ENCODE results near the gene STAC3. TPM values are rescaled to one million over a fixed set of nuclear protein-coding genes. Genes with fewer than 3 reads are reported as not detected.

Gene STAC3
- total and polyA plus RNA-seq, 7 donors, result 0.41 to 4.6 (median 1.8) TPM

DNA sequence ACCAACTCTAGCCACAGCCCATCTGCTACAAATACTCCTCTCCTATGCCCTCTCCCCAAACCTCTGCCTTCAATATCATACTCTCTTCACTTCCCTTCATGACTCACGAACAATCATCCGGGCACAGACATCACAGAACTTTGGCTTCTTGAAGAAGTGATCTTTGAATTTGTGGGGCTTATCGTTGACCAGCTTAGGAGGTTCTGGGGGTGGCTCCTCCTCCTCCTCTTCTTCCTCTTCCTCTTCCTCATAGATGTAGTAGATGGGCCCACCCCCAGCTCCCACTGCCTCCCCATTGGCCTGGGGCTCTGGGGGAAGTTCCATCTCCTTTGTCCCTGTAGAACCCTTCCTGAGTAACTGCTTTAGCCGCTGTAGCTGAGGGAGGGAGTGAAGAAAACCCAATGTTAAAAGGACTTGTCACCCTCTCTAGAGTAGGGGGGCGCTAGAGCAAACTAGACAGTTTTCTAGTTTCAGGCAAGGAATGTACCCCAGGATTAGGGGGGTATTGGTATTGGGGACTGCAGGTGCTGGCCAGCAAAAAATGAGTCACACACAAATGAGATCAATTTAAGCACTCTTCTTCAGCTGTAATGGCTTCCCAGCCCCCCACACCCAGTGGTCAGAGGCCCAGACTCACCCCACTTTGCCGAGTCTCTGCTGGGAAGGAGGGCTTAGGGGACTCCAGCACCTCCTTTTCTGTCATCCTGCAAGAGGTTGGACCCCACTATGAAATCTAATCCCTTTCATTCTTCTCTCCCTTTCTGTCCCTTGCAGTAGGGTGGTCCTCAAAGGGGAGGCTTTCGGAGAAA, 1.8 kb downstream of the STAC3 start:
- 71 to 85% methylated on average over 7 of the region's 7 CpGs for WGBS, 2 donors
- DNase-seq, result no peak
- Histone ChIP-seq H3K9me3 (no peaks in the 10 kb centered on the region), H3K4me1 (no peaks in the 10 kb centered on the region), H3K27me3 (peaks cover 6 to 31% (median 14%) of the 10 kb centered on the region in 3 donors), H3K4me3 (no peak overlapping the region), H3K36me3 (no peaks in the 10 kb centered on the region), H3K27ac (no peak overlapping the region)
- intact Hi-C loops (cut with DNase I), result no loop called here
- no peak for TF ChIP-seq POLR2A (IDR thresholded peaks at IDR 0.05)
- TF ChIP-seq POLR2AphosphoS5 (IDR thresholded peaks at IDR 0.05), result no peak

DNA sequence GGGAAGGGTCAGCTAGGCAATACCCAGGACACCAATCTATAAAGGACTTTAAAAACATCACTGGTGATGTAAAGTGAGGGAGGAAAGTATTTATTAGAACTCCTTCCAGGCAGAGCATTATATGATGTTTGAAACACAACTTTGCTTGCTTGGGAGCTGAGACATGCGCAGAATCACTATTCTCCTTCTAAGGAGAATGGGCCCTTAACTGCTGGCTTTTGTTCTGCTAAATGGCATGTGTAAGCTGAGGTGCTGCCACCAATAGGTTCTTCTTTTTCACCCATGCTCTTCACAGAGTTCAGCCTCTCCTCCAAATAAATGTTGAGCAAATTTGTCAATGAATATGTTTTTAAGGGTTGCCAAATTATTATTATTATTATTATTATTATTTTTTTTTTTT, 3.9 kb downstream of the STAC3 start:
- intact Hi-C loops (cut with DNase I), result no loop called here
- no peak for TF ChIP-seq CTCF (IDR thresholded peaks at IDR 0.05)
- TF ChIP-seq EP300 (IDR thresholded peaks at IDR 0.05), result no peak
- TF ChIP-seq POLR2A (IDR thresholded peaks at IDR 0.05), result no peak
- no peak for TF ChIP-seq POLR2AphosphoS5 (IDR thresholded peaks at IDR 0.05)
- no peak overlapping the region for H3K27ac ChIP-seq
- H3K4me3 ChIP-seq, result no peak overlapping the region
- no peak for DNase-seq
- no peaks in the 10 kb centered on the region for H3K36me3 ChIP-seq
- no peaks in the 10 kb centered on the region for H3K9me3 ChIP-seq
- H3K27me3 ChIP-seq, result peaks cover 23 to 52% (median 35%) of the 10 kb centered on the region in 3 donors
- H3K4me1 ChIP-seq, result peaks cover 0 to 21% (median 18%) of the 10 kb centered on the region in 4 donors
- 98 to 100% methylated on average over 1 of the region's 1 CpG for WGBS, 2 donors

GRCh38 chr12:57244312-57244696, 6.7 kb downstream of the STAC3 start:
- WGBS, 2 donors, result 78 to 80% methylated on average over 6 of the region's 6 CpGs
- TF ChIP-seq POLR2AphosphoS5 (IDR thresholded peaks at IDR 0.05) (no peak), CTCF (IDR thresholded peaks at IDR 0.05) (no peak), EP300 (IDR thresholded peaks at IDR 0.05) (no peak), POLR2A (IDR thresholded peaks at IDR 0.05) (no peak)
- H3K4me1 ChIP-seq, result peaks cover 0 to 48% (median 44%) of the 10 kb centered on the region in 4 donors
- no peak overlapping the region for H3K4me3 ChIP-seq
- DNase-seq, result peak; percentile 53
- H3K36me3 ChIP-seq, result no peaks in the 10 kb centered on the region
- H3K9me3 ChIP-seq, result no peaks in the 10 kb centered on the region
- H3K27ac ChIP-seq, result no peak overlapping the region
- peaks cover 48 to 73% (median 63%) of the 10 kb centered on the region in 3 donors for H3K27me3 ChIP-seq
- intact Hi-C loops (cut with DNase I), result no loop called here

GRCh38 chr12:57243521-57244311, 7.3 kb downstream of the STAC3 start:
- TF ChIP-seq EP300 (IDR thresholded peaks at IDR 0.05), result no peak
- TF ChIP-seq POLR2AphosphoS5 (IDR thresholded peaks at IDR 0.05), result no peak
- peak; percentile 46 to 65 (median 57) for TF ChIP-seq CTCF (IDR thresholded peaks at IDR 0.05)
- no peaks in the 10 kb centered on the region for H3K36me3 ChIP-seq
- intact Hi-C loops (cut with DNase I), result loop anchor here (1.0 kb wide), 1 partner anchor 30 kb away; no protein-coding TSS in a partner anchor
- H3K27ac ChIP-seq, result no peak overlapping the region
- 9 to 12% methylated on average over 41 of the region's 41 CpGs for WGBS, 2 donors
- H3K4me3 ChIP-seq, result peak overlapping the region in 3 of 4 donors; percentile 0 to 39 (median 35)
- H3K4me1 ChIP-seq, result peaks cover 0 to 52% (median 48%) of the 10 kb centered on the region in 4 donors
- peaks cover 49 to 72% (median 65%) of the 10 kb centered on the region in 3 donors for H3K27me3 ChIP-seq
- H3K9me3 ChIP-seq, result no peaks in the 10 kb centered on the region
- DNase-seq, result peak; percentile 85

Measured in sigmoid colon (tissue), 7 donors.